DMS153 treated with DMSO at 0.1 percent for 48 hours (cell line): ENCODE data around the gene ZC3H15.
"Not testable (repeated sequence)": the region's sequence is repeated elsewhere in the genome, so short reads cannot be mapped to it uniquely, and the experiment has no call there.

Experiments used
- DNase-seq: peaks from one replicate; lab custom pipeline; 2025; ENCODE audit not compliant: unreplicated experiment; lab: John Stamatoyannopoulos, UW

ZC3H15 gene

DNA sequence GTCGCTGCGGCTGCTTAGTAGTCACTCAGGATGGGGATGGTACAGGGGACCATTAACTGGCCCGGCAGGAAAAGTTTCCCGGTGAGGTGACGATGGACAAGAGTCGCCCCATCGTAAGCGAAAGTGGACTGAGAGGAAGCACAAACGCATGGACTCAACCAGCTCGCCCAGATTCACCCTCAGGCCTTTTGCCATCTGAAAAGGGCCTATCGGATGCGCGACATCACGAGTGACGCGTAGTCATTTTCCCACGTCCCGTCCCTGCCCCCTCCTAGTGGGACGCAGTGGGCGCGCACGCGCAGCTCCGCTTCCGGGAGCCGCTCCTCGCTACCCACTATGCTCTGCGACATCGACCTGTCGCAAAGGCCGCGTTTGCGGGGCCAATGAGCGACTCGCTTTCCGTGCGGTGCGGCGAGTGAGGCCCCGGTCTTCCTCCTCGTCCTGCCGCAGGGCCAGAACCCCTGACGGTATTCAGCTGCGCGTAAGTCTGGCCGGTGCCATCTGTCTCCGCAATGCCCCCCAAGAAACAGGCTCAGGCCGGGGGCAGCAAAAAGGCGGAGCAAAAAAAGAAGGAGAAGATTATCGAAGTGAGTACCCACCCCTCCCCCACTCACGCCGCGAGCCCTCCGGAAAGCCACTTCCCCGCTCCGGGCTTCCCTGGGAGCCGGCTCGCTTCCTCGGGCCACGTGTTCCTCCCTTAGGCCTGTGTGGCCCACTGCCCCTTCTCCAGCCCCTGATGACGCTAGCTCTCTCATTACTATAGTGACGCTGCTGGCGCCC, at the start of gene ZC3H15:
ZC3H15 (plus strand) TSS at position 390 of the 780 bp plus-strand sequence; CDS start at position 513, 123 bp downstream.
- DNase-seq: peak; percentile 81

GRCh38 chr2:186437719-186438118, 48.3 kb upstream of the ZC3H15 start:
- DNase-seq: no peak

- DNase-seq: not testable (repeated sequence)
Observed at GRCh38 chr2:186439673-186440095, 46.4 kb upstream of the ZC3H15 start.

GRCh38 chr2:186440506-186440905, 45.6 kb upstream of the ZC3H15 start:
- no peak for DNase-seq

DNA sequence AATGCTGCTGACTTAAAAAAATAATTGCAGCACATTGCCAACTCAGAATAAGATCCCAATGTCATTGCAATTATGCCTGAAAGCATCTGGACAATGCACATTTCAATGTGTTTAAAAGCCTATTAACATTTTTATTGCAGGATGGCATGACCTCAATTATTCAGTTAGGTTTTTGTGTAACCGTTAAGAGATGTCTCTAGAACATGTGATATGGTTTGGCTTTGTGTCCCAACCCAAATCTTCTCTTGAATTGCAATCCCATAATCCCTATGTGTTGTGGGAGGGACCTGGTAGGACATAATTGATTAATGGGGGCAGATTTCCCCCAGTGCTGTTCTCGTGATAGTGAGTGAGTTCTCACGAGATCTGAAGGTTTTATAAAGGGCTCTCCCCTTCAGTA, 43.2 kb upstream of the ZC3H15 start:
- DNase-seq: no peak

DNA sequence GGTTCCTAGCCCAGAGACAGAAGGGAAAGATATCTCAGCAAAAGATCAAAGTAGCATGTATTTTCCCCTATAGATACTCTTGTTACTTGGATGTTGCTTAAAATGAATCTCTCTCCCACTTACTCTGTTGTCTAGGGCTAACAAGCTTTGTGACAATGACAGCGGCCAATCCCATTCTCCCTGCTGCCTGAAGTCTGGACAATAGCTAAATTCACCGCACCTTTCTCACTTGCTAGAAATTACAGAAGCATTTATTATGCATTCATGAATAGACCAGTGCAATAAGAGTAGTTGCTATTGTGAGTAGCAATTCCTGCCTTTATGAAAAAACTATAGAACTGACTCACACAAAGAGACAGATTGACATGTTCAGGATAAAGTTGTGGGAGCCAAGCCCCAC, 42.2 kb upstream of the ZC3H15 start:
- no peak for DNase-seq

GRCh38 chr2:186445506-186445905, 40.6 kb upstream of the ZC3H15 start:
- no peak for DNase-seq

DNA sequence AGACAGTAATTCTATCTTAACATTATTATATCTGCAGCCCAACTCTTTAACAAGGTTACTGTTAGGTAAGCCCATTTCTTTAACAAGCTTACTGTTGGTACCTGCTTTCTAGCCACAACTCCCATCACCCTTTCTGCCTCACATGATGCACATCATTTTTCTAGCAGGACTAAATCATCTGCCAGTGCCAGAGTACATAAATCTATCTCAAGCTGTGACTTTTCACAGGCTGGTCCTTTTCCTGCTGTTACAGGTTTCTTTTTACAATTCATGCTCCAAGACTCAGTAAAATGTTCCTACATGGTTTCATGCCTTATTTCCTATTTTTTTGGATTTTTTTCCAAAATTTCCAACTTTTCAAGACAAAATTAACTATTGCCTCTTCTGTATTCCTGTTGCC, 30.4 kb upstream of the ZC3H15 start:
- no peak for DNase-seq

GRCh38 chr2:186456941-186457340, 29.1 kb upstream of the ZC3H15 start:
- no peak for DNase-seq

GRCh38 chr2:186457908-186458307, 28.2 kb upstream of the ZC3H15 start:
- DNase-seq: no peak

DNA sequence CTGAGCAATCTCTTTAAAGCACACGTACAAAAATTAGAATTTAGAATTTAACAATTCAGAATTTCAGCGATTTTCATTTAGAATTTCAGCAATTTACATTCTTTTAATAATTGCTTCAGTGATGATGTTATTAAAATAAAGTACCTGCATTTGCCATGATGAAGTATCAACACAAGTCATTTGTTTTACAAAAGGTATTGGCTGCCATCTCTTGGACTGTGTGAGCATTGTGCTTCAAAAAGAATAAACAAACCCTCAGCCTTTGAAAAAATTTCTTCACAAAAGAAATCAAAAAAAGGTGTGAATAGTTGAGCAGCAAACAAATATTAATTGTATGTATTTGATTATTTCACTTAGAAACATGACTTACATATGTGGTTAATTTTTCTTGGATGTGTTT, 27.1 kb upstream of the ZC3H15 start:
- no peak for DNase-seq

- no peak for DNase-seq
Observed at GRCh38 chr2:186460465-186460864, 25.6 kb upstream of the ZC3H15 start.

DNA sequence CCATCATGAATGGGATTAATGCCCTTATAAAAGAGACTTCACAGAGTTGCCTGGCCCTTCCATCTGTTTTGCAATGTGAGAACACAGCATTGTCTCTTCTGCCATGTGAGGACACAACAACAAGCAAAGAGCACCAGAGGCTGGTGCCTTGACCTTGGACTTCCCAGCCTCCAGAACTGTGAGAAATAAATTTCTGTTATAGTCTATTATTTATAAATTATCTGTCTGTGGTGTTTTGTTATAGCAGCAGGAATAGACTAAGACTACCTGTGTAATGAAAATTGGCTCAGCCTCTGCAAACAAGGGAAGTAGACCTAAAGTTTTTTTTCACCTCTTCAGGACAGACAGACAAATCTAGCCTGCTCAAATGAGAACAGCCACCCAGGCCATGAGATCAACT, 19.3 kb upstream of the ZC3H15 start:
- DNase-seq: no peak

- no peak for DNase-seq
Observed at GRCh38 chr2:186467421-186467820, 18.6 kb upstream of the ZC3H15 start.

GRCh38 chr2:186472722-186473493, 13.2 kb upstream of the ZC3H15 start:
- DNase-seq: not testable (repeated sequence)

GRCh38 chr2:186474239-186474638, 11.8 kb upstream of the ZC3H15 start:
- not testable (repeated sequence) for DNase-seq

DNA sequence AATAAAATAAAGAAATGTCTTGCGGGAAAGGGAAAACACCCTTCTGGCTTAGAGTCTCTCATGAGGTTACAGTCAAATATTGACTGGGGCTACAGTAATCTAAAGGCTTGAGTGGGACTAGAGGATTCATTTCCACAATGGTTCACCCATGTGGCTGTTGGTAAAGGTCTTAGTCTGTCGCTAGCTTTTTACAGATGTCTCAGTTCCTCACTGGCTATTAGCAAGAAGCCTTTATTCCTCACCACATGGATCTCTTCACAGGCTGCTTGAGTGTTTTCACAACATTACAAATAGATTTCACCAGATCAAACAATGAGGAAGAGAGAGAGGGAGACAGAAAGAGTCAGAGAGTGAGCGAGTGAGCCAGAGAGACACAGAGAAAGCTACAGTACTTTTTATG, 8.3 kb upstream of the ZC3H15 start:
- no peak for DNase-seq

DNA sequence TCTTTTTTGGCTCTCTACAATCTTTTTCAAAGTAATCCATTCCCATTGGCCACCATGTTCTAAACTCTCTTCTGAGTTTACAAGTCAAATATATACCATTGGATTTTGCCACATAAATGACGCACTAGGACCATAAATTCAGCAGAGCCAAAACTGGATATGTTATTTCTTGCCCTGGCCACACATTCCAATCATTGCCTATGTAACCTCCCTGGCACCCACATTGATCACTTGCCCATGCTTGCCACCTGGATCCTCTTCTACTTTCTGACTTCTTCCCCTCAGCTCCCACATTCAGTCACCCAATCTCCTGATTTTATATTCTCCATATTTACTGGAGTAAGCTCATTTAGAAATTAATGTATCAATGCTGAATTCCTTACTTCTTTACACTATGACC, 5.1 kb upstream of the ZC3H15 start:
- no peak for DNase-seq

DNA sequence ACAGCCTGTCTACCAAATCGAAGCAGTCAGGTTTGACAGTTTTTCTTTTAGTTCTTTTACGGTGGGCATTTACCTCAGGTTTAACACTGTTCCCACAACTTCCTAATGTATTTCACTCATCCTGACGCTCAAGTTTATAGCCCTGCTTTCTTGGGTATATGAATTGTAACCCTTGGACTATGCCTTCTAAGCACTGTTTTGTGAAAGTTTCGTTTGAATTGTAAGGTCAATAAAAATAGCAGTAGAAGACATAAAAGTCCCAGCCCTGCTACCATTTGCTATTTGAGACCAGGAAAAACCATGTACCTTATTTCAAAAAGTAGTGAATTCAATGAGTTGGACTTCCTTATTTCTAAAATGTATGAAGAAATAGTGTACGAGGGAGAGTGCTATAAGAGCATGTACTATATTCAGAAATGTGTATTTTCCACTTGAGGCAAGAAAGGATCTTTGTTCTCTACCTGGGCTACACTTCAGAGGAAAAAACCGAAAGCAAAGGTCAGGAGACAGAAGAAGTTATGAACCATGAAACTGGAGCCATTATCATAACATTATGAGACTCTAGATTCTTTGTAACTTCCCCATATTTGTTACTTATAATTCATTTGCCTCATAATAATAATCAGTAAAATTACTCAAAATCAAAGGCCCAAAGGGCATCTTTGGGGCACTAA, 1.9 kb upstream of the ZC3H15 start:
- no peak for DNase-seq

GRCh38 chr2:186485576-186485870, 537 bp upstream of the ZC3H15 start:
- no peak for DNase-seq

- DNase-seq: peak; percentile 9
Observed at GRCh38 chr2:186486651-186487647, 889 bp downstream of the ZC3H15 start.
